SK-N-SH treated with all-trans-retinoic acid at 6 μM for 48 hours (cell line): Measurements from ENCODE around the gene REG3A.

Source experiments
- BACH2 ChIP-seq: fragments of 250-450 bp; sonication (Bioruptor Pico); IDR thresholded peaks from 2 replicates; pipeline ENCODE4 v1.9.0; 2021; ENCODE audit warnings: mild to moderate bottlenecking, borderline replicate concordance
- GLIS3 ChIP-seq: fragments of 250-450 bp; sonication (Bioruptor Pico); IDR thresholded peaks from 2 replicates; pipeline ENCODE4 v1.5.0; 2020; ENCODE audit warnings: mild to moderate bottlenecking, moderate library complexity
- PPARA ChIP-seq: fragments of 250-450 bp; sonication (Bioruptor Pico); IDR thresholded peaks from 2 replicates; pipeline ENCODE4 v1.5.0; 2020; ENCODE audit warnings: mild to moderate bottlenecking, borderline replicate concordance

DNA sequence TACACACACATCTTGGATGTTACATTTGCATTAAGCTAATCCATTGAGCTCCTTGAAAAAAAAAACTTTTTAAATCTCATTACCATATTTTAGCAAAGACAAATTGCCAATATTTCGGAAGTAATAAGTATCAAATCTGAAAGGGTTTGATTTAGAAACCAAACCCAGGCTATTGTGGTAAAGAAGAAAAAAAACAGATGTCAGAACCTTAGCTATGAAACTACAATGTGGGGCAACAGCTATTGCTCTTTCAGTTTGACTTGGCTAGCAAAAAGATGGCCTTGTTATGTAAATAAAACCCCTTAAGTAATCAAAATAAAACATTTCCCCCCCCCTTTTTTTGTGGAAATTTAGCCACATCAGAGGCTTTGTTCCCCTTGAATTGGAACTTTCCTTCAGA, 41.2 kb upstream of the REG3A start:
- no peak for TF ChIP-seq PPARA (CRISPR knock-in tag)
- TF ChIP-seq BACH2 (CRISPR knock-in tag) = no peak
- no peak for TF ChIP-seq GLIS3
